Testis (tissue), 2 donors: Measurements from ENCODE around the gene ULK4.

Experiments used
- POLR2A ChIP-seq: fragments of 450-650 bp; IDR thresholded peaks from one replicate; pipeline ENCODE4 v1.6.1; 2017; ENCODE audit warnings: antibody characterized with exemption, mild to moderate bottlenecking, moderate library complexity
- TF ChIP-seq, protein P1 (sequence below), 3 experiments: fragments of 450-650 bp in 2 of 3; fragments of 200-600 bp in 1 of 3; sonication (generic) in 1 of 3; IDR thresholded peaks; one replicate each; pipeline ENCODE4 v1.5.1; 2016 to 2019; ENCODE audit warnings: antibody characterized with exemption in 3 of 3, mild to moderate bottlenecking in 2 of 3, moderate library complexity in 1 of 3

DNA sequence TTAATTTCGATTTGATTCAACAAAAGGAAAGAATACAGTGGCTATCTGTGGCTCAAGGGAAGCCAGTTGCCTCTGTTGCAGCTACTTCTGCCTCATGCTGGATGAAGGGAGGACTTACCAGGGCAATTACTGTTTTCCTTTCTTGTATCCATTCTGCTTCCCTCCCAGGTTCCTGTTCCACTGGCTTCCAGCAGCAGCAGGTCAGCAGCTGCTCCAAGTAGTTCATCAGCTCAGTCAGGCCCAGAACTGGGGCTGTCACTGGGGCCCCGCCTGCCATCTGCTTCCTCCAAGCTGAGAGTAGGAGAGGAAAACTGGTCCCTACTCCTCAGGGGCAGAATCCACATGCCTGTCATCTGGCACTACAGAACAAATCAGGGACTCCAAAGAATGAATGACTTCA, 48.6 kb upstream of the ULK4 start:
- TF ChIP-seq, protein P1, sequence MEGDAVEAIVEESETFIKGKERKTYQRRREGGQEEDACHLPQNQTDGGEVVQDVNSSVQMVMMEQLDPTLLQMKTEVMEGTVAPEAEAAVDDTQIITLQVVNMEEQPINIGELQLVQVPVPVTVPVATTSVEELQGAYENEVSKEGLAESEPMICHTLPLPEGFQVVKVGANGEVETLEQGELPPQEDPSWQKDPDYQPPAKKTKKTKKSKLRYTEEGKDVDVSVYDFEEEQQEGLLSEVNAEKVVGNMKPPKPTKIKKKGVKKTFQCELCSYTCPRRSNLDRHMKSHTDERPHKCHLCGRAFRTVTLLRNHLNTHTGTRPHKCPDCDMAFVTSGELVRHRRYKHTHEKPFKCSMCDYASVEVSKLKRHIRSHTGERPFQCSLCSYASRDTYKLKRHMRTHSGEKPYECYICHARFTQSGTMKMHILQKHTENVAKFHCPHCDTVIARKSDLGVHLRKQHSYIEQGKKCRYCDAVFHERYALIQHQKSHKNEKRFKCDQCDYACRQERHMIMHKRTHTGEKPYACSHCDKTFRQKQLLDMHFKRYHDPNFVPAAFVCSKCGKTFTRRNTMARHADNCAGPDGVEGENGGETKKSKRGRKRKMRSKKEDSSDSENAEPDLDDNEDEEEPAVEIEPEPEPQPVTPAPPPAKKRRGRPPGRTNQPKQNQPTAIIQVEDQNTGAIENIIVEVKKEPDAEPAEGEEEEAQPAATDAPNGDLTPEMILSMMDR (IDR thresholded peaks at IDR 0.05): no peak
- TF ChIP-seq POLR2A: no peak
